ENCODE measurements around the gene DUSP23.

The DUSP23 gene

GRCh38 chr1:159786966-159787365 lies 6.2 kb downstream of the DUSP23 start:
- no peak for DNase-seq

GRCh38 chr1:159790237-159790917 lies 9.6 kb downstream of the DUSP23 start:
- peak in 1 of 2 donors; percentile 54 for DNase-seq

- no peak for DNase-seq
Measured at GRCh38 chr1:159791031-159791430, 10.3 kb downstream of the DUSP23 start.

- no peak for DNase-seq
Measured at GRCh38 chr1:159791461-159791860, 10.7 kb downstream of the DUSP23 start.

- no peak for DNase-seq
Measured at GRCh38 chr1:159795534-159795933, 14.8 kb downstream of the DUSP23 start.

GRCh38 chr1:159798893-159799292 lies 18.1 kb downstream of the DUSP23 start:
- peak; percentile 65 to 73 for DNase-seq

- no peak for DNase-seq
Measured at GRCh38 chr1:159799446-159799985, 18.8 kb downstream of the DUSP23 start.

- no peak for DNase-seq
Measured at GRCh38 chr1:159800177-159800930, 19.6 kb downstream of the DUSP23 start.

GRCh38 chr1:159802111-159802510 lies 21.3 kb downstream of the DUSP23 start, which contains the start of gene FCRL6:
TSS of gene FCRL6 (plus strand) at chr1:159802360. CDS start at chr1:159802425, 65 bp downstream.
- peak; percentile 37 to 47 for DNase-seq

- no peak for DNase-seq
Measured at GRCh38 chr1:159803956-159804689, 23.4 kb downstream of the DUSP23 start.

GRCh38 chr1:159804924-159805323 lies 24.2 kb downstream of the DUSP23 start:
- DNase-seq, result no peak

GRCh38 chr1:159815926-159816325 lies 35.2 kb downstream of the DUSP23 start:
- no peak for DNase-seq

GRCh38 chr1:159817276-159818041 lies 36.7 kb downstream of the DUSP23 start:
- peak in 1 of 2 donors; percentile 19 for DNase-seq

- peak; percentile 47 to 48 for DNase-seq
Measured at GRCh38 chr1:159821171-159821867, 40.6 kb downstream of the DUSP23 start.

GRCh38 chr1:159823406-159823805 lies 42.6 kb downstream of the DUSP23 start:
- DNase-seq, result no peak

GRCh38 chr1:159825564-159825963 lies 44.8 kb downstream of the DUSP23 start:
- DNase-seq, result no peak

- DNase-seq, result peak; percentile 90 to 97
Measured at GRCh38 chr1:159826441-159827101, 45.8 kb downstream of the DUSP23 start, which contains the start of gene SLAMF8. TSS of gene SLAMF8 (plus strand) at chr1:159826873. CDS start at chr1:159826899, 26 bp downstream.

GRCh38 chr1:159827102-159827490 lies 46.3 kb downstream of the DUSP23 start:
- DNase-seq, result no peak

- no peak for DNase-seq
Measured at GRCh38 chr1:159827549-159827948, 46.8 kb downstream of the DUSP23 start.

GRCh38 chr1:159828176-159828575 lies 47.4 kb downstream of the DUSP23 start:
- no peak for DNase-seq
